Neutrophil (primary cell): ENCODE results near the gene NSUN6.

ENCODE experiments used
- H3K27ac ChIP-seq: fragments of 200-600 bp; sonication (generic); 2 replicates; pipeline ENCODE4 v1.5.1; 2016; ENCODE audit warnings: mild to moderate bottlenecking, moderate library complexity
- H3K27me3 ChIP-seq: fragments of 200-600 bp; sonication (generic); 2 replicates; pipeline ENCODE4 v1.6.0; 2016; ENCODE audit warnings: mild to moderate bottlenecking
- H3K36me3 ChIP-seq: fragments of 200-600 bp; sonication (generic); 2 replicates; pipeline ENCODE4 v1.5.1; 2017
- H3K4me1 ChIP-seq, 2 experiments: fragments of 200-600 bp in 1 of 2; sonication (generic) in 1 of 2; 1 replicate in 1 of 2; 2 replicates in 1 of 2; pipeline versions ENCODE4 v1.5.1 to v1.6.1; 2013 to 2016; ENCODE audit warnings: low read depth in 1 of 2, low read length in 1 of 2, mild to moderate bottlenecking in 1 of 2, moderate library complexity in 1 of 2; ENCODE audit not compliant: control insufficient read depth in 1 of 2, insufficient read depth in 1 of 2
- H3K4me3 ChIP-seq, 2 experiments: fragments of 200-600 bp in 1 of 2; sonication (generic) in 1 of 2; 1 replicate in 1 of 2; 2 replicates in 1 of 2; pipeline ENCODE4 v1.5.1; 2013 to 2016; ENCODE audit warnings: low read depth in 1 of 2, low read length in 1 of 2, mild to moderate bottlenecking in 1 of 2, moderate library complexity in 1 of 2
- H3K9me3 ChIP-seq: fragments of 200-600 bp; sonication (generic); 2 replicates; pipeline ENCODE4 v1.5.1; 2016
- TF ChIP-seq, protein P1 (sequence below): fragments of 200-600 bp; sonication (generic); IDR thresholded peaks from 2 replicates; pipeline ENCODE4 v1.5.1; 2016; ENCODE audit warnings: antibody characterized with exemption

NSUN6 gene

DNA sequence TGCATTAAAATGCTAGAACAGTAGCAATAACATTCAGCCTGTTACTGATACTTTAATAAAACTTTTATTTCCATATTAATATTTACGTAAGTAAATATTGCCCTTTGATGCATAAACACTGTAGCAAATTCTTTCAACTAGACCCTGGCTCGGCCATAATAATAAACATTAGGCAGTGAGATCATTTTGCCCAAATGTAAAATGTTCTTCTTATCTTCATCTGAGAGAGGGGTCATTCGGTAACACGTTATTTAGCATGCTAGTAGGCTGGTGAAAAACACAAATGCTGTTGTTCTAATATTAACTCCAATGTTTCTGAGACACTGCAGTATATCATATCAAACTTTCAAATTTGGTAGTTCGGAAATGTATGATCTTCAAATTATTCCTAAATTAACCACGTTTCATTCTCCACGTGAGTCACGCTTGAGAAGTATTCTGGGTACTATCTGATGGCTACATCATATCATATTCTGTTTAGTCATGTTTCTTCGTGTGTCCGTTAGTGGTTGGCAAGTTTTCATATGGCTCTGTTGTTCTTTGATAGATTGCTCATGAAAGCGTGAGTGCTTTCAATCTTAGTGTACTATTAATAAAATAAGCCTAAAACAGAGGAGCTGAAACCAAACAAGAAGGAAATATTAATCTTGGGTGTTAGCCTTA lies 145.8 kb downstream of the NSUN6 start:
- H3K4me1 ChIP-seq, result no peaks in the 10 kb centered on the region
- TF ChIP-seq, protein P1, sequence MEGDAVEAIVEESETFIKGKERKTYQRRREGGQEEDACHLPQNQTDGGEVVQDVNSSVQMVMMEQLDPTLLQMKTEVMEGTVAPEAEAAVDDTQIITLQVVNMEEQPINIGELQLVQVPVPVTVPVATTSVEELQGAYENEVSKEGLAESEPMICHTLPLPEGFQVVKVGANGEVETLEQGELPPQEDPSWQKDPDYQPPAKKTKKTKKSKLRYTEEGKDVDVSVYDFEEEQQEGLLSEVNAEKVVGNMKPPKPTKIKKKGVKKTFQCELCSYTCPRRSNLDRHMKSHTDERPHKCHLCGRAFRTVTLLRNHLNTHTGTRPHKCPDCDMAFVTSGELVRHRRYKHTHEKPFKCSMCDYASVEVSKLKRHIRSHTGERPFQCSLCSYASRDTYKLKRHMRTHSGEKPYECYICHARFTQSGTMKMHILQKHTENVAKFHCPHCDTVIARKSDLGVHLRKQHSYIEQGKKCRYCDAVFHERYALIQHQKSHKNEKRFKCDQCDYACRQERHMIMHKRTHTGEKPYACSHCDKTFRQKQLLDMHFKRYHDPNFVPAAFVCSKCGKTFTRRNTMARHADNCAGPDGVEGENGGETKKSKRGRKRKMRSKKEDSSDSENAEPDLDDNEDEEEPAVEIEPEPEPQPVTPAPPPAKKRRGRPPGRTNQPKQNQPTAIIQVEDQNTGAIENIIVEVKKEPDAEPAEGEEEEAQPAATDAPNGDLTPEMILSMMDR, result no peak

DNA sequence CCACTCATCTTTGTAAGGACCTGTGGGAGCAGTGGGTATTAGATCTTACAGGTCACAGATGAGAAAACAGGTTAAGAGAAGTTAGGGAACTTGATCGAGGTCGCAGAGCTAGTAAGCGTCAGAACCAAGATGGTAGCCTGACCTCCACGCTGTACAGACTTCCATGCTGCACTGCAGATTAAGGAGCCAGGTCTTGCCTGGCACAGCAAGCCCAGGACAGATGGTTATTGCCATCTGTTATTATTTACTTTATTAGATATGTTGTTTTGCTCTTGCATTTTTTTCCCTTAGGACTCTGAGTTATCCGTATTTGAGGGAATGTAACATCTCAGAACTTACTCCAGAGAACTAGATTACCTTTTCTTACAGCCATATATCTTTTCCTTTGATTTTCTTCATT lies 147.2 kb downstream of the NSUN6 start:
- Histone ChIP-seq H3K9me3 (no peaks in the 10 kb centered on the region), H3K4me1 (no peaks in the 10 kb centered on the region), H3K4me3 (no peak overlapping the region), H3K27me3 (no peaks in the 10 kb centered on the region), H3K27ac (no peak overlapping the region), H3K36me3 (no peaks in the 10 kb centered on the region)
- TF ChIP-seq, protein P1, result no peak

More for the DNA sequence above, 145.8 kb downstream of the NSUN6 start:
- H3K27me3 ChIP-seq, result no peaks in the 10 kb centered on the region
- H3K36me3 ChIP-seq, result no peaks in the 10 kb centered on the region
- H3K9me3 ChIP-seq, result no peaks in the 10 kb centered on the region
- no peak overlapping the region for H3K4me3 ChIP-seq
- H3K27ac ChIP-seq, result no peak overlapping the region

DNA sequence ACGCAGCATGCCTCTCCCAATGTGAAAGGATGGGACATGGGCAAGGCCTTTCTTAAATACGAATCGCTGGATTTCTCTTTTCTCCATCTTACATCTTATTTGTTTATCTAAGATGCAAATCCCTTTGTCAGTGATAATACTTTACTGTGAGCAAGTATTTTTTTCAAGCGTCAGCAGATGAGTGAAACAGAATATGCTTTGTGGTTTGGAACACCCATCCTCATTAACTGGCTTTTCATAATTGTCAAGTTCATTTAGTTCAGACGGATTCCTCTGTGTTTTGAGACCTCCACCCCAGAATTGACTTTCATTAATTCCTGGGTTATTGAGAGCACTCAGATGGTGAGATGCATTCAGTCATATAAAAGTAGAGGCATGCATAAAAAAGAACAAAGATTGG lies 149.8 kb downstream of the NSUN6 start:
- Histone ChIP-seq H3K27ac (no peak overlapping the region), H3K36me3 (no peaks in the 10 kb centered on the region), H3K9me3 (no peaks in the 10 kb centered on the region), H3K4me1 (no peaks in the 10 kb centered on the region), H3K4me3 (no peak overlapping the region), H3K27me3 (no peaks in the 10 kb centered on the region)
- TF ChIP-seq, protein P1, result no peak

DNA sequence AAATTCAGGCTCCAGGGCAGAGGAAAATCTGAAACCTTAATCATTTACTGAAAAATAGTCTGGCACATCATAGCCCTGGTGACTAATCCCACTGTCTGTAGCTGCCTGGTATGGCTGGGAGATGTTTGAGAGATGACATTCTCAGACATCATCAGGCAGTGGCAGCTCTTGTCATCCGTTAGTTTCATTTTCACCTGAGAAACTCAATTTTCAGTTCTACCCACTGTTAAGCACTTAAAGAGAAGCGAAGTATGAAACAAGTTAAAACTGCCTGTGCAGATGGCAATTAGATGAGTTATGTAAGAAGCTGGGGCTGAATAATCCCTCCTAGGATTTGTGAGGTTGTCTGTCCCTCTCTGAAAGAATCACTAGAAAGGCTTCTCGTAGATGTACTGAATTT lies 150.2 kb downstream of the NSUN6 start:
- Histone ChIP-seq H3K27ac (no peak overlapping the region), H3K27me3 (no peaks in the 10 kb centered on the region), H3K4me3 (no peak overlapping the region), H3K9me3 (no peaks in the 10 kb centered on the region), H3K36me3 (no peaks in the 10 kb centered on the region), H3K4me1 (no peaks in the 10 kb centered on the region)
- TF ChIP-seq, protein P1, result no peak

DNA sequence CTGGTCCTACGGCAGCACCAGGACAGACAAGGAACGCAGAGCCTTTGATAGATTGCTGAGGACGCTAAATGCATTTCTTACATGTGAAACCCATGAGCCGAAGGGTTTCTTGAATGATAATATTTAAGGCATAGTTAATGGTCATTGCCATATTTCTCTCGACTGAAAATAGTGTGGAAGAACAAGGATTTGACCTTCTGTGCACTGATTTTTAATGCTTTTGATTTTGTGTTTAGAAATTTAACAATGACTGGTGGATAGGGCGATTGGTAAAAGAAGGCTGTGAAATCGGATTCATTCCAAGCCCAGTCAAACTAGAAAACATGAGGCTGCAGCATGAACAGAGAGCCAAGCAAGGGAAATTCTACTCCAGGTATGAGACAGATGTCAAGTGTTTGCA lies 150.8 kb downstream of the NSUN6 start:
- no peaks in the 10 kb centered on the region for H3K9me3 ChIP-seq
- no peaks in the 10 kb centered on the region for H3K36me3 ChIP-seq
- TF ChIP-seq, protein P1, result no peak
- H3K27ac ChIP-seq, result no peak overlapping the region
- no peaks in the 10 kb centered on the region for H3K4me1 ChIP-seq
- no peak overlapping the region for H3K4me3 ChIP-seq
- H3K27me3 ChIP-seq, result no peaks in the 10 kb centered on the region
